ENCODE results near the gene GPER1.
A peak's percentile ranks its signal among the peaks of the same experiment; 100 is the strongest.
"Not testable (repeated sequence)": the region's sequence is repeated elsewhere in the genome, so short reads cannot be mapped to it uniquely, and the experiment has no call there.

Gene GPER1

GRCh38 chr7:1071731-1072254 is 16.1 kb upstream of the GPER1 start:
- no peak for DNase-seq

- DNase-seq = no peak
These were observed 14.6 kb upstream of the GPER1 start for GRCh38 chr7:1073142-1073977.

GRCh38 chr7:1074018-1074417 is 13.9 kb upstream of the GPER1 start:
- not testable (repeated sequence) for DNase-seq

- no peak for DNase-seq
These were observed 13.1 kb upstream of the GPER1 start for GRCh38 chr7:1074593-1075431.

- no peak for DNase-seq
These were observed 11.5 kb upstream of the GPER1 start for GRCh38 chr7:1076184-1077072.

GRCh38 chr7:1078519-1078918 is 9.4 kb upstream of the GPER1 start:
- no peak for DNase-seq

GRCh38 chr7:1078985-1079384 is 8.9 kb upstream of the GPER1 start:
- no peak for DNase-seq

- no peak for DNase-seq
These were observed 8.4 kb upstream of the GPER1 start for GRCh38 chr7:1079546-1079945.

- no peak for DNase-seq
These were observed 7.5 kb upstream of the GPER1 start for GRCh38 chr7:1080252-1080920.

GRCh38 chr7:1080921-1081255 is 7.0 kb upstream of the GPER1 start:
- no peak for DNase-seq

- DNase-seq = no peak
These were observed 6.6 kb upstream of the GPER1 start for GRCh38 chr7:1081336-1081735.

GRCh38 chr7:1081931-1082401 is 5.9 kb upstream of the GPER1 start:
- no peak for DNase-seq

- no peak for DNase-seq
These were observed 3.9 kb upstream of the GPER1 start for GRCh38 chr7:1083729-1084657.

- no peak for DNase-seq
These were observed 2.6 kb upstream of the GPER1 start for GRCh38 chr7:1085266-1085665.

- DNase-seq = no peak
These were observed 1.9 kb upstream of the GPER1 start for GRCh38 chr7:1085910-1086421.

GRCh38 chr7:1086588-1087464 is 1.1 kb upstream of the GPER1 start:
- peak; percentile 57 for DNase-seq

GRCh38 chr7:1087465-1087814 is 473 bp upstream of the GPER1 start:
- DNase-seq = no peak

- no peak for DNase-seq
These were observed 2.3 kb downstream of the GPER1 start for GRCh38 chr7:1090236-1090635.

- no peak for DNase-seq
These were observed 3.1 kb downstream of the GPER1 start for GRCh38 chr7:1090686-1091643.

All from T1000 (cell line).